Measurements from ENCODE around the gene CD80.

Gene CD80

DNA sequence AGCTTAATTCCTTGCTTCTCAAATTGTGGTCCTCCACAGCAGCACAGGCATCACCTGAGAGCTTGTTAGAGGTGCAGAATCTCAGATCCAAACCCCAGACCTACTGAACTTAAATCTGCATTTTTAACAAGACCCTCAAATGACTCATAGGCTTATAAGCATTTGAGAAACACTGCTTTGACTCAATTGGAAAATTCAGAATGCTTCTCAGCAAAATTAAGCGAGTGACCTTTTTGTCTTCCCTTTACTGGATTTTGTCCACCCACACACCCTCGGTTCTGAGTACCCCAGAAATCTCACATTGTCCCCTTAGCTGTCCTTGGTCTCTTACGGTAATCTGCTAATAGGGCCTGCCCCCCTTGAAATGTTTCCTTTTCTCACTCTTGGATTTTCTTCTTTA, 17.9 kb downstream of the CD80 start:
- ChIA-PET CTCF (no interaction called here), POLR2A (ENCODE audit: low non-redundant PET) (no interaction called here)
- DNase-seq (ENCODE audit: low spot score) = no peak
- TF ChIP-seq, protein P1, sequence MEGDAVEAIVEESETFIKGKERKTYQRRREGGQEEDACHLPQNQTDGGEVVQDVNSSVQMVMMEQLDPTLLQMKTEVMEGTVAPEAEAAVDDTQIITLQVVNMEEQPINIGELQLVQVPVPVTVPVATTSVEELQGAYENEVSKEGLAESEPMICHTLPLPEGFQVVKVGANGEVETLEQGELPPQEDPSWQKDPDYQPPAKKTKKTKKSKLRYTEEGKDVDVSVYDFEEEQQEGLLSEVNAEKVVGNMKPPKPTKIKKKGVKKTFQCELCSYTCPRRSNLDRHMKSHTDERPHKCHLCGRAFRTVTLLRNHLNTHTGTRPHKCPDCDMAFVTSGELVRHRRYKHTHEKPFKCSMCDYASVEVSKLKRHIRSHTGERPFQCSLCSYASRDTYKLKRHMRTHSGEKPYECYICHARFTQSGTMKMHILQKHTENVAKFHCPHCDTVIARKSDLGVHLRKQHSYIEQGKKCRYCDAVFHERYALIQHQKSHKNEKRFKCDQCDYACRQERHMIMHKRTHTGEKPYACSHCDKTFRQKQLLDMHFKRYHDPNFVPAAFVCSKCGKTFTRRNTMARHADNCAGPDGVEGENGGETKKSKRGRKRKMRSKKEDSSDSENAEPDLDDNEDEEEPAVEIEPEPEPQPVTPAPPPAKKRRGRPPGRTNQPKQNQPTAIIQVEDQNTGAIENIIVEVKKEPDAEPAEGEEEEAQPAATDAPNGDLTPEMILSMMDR (conservative IDR thresholded peaks at IDR 0.05; ENCODE audit: low read depth) = no peak
- H3K27ac ChIP-seq = no peak overlapping the region

GRCh38 chr3:119538772-119539171, 20.6 kb downstream of the CD80 start:
- ChIA-PET POLR2A (ENCODE audit: low non-redundant PET) (no interaction called here), CTCF (no interaction called here)
- no peak overlapping the region for H3K27ac ChIP-seq
- TF ChIP-seq, protein P1 (conservative IDR thresholded peaks at IDR 0.05; ENCODE audit: low read depth) = no peak
- no peak for DNase-seq (ENCODE audit: low spot score)

GRCh38 chr3:119536757-119537156, 22.7 kb downstream of the CD80 start:
- CTCF ChIA-PET = no interaction called here
- TF ChIP-seq, protein P1 (conservative IDR thresholded peaks at IDR 0.05; ENCODE audit: low read depth) = no peak
- DNase-seq (ENCODE audit: low spot score) = no peak
- POLR2A ChIA-PET (ENCODE audit: low non-redundant PET) = no interaction called here
- no peak overlapping the region for H3K27ac ChIP-seq

- DNase-seq (ENCODE audit: low spot score) = no peak
- ChIA-PET CTCF (no interaction called here), POLR2A (ENCODE audit: low non-redundant PET) (no interaction called here)
- TF ChIP-seq, protein P1 (conservative IDR thresholded peaks at IDR 0.05; ENCODE audit: low read depth) = no peak
- H3K27ac ChIP-seq = no peak overlapping the region
Measured at GRCh38 chr3:119534296-119534695, 25.1 kb downstream of the CD80 start.

- ChIA-PET CTCF (no interaction called here), POLR2A (ENCODE audit: low non-redundant PET) (no interaction called here)
- DNase-seq (ENCODE audit: low spot score) = no peak
- TF ChIP-seq, protein P1 (conservative IDR thresholded peaks at IDR 0.05; ENCODE audit: low read depth) = no peak
- H3K27ac ChIP-seq = no peak overlapping the region
Measured at GRCh38 chr3:119531151-119531550, 28.3 kb downstream of the CD80 start.

GRCh38 chr3:119530456-119530855, 29.0 kb downstream of the CD80 start:
- CTCF ChIA-PET = interaction anchor here (0.6 kb wide), 1 partner anchor 279 kb away, joined by 3 read pairs; no protein-coding TSS in a partner anchor
- TF ChIP-seq, protein P1 (conservative IDR thresholded peaks at IDR 0.05; ENCODE audit: low read depth) = no peak
- H3K27ac ChIP-seq = no peak overlapping the region
- DNase-seq (ENCODE audit: low spot score) = no peak
- POLR2A ChIA-PET (ENCODE audit: low non-redundant PET) = no interaction called here

DNA sequence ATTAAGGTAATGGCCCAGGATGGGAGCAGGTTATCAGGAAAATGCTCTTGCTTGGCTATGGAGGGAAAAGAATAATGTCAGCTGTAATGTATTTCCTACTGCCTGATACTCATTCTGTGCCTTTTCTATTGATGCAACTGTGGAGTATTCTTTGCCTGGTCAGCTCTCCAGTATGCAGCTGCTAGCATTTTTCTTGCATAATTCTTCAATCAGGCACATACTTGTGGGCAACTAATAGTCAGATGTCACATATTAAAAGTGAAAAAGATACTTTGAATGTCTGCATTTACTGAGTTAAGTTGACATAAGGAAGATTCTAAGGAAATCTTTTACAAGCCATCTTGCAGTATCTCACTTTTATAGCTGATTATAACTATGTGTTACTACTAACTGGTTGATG, 29.5 kb downstream of the CD80 start:
- POLR2A ChIA-PET (ENCODE audit: low non-redundant PET) = no interaction called here
- DNase-seq (ENCODE audit: low spot score) = no peak
- CTCF ChIA-PET = interaction anchor here (0.6 kb wide), 1 partner anchor 278 kb away, joined by 3 read pairs; no protein-coding TSS in a partner anchor
- H3K27ac ChIP-seq = no peak overlapping the region
- TF ChIP-seq, protein P1 (conservative IDR thresholded peaks at IDR 0.05; ENCODE audit: low read depth) = no peak
